ENCODE results near the gene HAAO. TPM values are rescaled to one million over a fixed set of nuclear protein-coding genes. Genes with fewer than 3 reads are reported as not detected.

The HAAO gene
- polyA plus RNA-seq, 4 donors = 23.8 to 147 (median 44.8) TPM

DNA sequence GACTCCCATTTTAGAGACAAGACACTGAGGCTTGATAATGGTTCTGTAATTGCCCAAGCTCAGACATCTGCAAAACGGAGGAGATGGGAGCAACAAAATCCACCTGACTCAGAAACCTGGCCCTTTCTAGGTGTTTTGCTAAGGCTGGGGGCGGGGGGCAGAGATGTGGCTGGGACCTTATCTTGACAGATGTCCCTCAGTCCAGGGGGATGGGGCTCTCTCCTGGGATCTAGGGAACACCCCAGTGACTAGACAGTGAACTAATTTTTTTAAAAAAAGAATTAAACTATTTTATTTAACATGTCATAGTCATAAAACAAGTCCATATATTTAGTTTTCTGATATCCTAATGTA, 32.0 kb upstream of the HAAO start:
- Histone ChIP-seq H3K36me3 (ENCODE audit: control insufficient read depth in 3 of 3, insufficient read depth in 2 of 3, low read depth in 1 of 3, low read length in 3 of 3) (no peaks in the 10 kb centered on the region), H3K4me3 (ENCODE audit: low read depth in 1 of 3, low read length in 3 of 3) (no peak overlapping the region), H3K27ac (ENCODE audit: low read depth in 1 of 3, low read length in 2 of 3) (no peak overlapping the region), H3K4me1 (ENCODE audit: control insufficient read depth in 3 of 3, insufficient read depth in 2 of 3, low read depth in 1 of 3, low read length in 2 of 3) (peaks cover 0 to 8% (median 0%) of the 10 kb centered on the region in 3 donors), H3K27me3 (ENCODE audit: control insufficient read depth in 3 of 3, insufficient read depth in 3 of 3, low read length in 3 of 3) (no peaks in the 10 kb centered on the region), H3K9me3 (ENCODE audit: control insufficient read depth in 2 of 2, insufficient read depth in 1 of 2, low read depth in 1 of 2, low read length in 1 of 2) (no peaks in the 10 kb centered on the region)
- no peak for FAIRE-seq
- no peak for DNase-seq
- WGBS, 3 donors = 76 to 90% (median 81%) methylated on average over 2 of the region's 2 CpGs

DNA sequence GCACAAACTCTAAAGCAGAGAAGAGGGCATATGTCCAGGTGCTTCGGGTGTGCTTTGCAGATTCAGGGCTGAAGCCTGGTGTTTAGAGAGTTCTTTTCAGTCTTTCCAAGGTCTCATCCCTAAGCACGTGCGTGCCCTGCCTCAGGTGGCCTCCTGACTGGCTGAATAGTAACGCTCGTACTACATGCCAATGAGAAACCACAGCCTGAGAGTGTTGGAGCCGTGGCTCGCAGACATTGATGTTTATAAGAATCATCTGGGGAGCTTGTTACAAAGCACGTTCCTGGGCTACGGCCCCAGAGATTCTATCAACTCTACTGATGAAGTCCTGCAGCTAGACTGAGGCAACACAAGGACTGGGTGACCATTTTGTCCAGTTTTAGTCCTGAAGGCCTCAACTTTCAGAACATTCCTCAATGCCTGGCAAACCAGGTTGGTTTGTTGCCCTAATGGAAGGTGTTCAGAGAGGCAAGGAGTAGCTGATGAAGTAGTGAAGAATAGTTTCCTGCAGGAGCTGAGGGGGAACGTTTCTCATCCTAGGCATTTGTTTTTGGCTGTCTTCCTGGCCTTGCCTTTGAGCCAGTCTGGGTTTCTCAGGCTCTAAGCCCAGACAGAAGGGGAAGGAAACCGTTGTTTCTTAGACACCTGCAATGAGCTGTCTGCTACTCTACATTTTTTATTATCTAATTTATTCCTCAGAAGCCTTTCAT, 31.5 kb upstream of the HAAO start:
- Histone ChIP-seq H3K4me1 (ENCODE audit: control insufficient read depth in 3 of 3, insufficient read depth in 2 of 3, low read depth in 1 of 3, low read length in 2 of 3) (peaks cover 0 to 5% (median 0%) of the 10 kb centered on the region in 3 donors), H3K9me3 (ENCODE audit: control insufficient read depth in 2 of 2, insufficient read depth in 1 of 2, low read depth in 1 of 2, low read length in 1 of 2) (no peaks in the 10 kb centered on the region), H3K27ac (ENCODE audit: low read depth in 1 of 3, low read length in 2 of 3) (no peak overlapping the region), H3K36me3 (ENCODE audit: control insufficient read depth in 3 of 3, insufficient read depth in 2 of 3, low read depth in 1 of 3, low read length in 3 of 3) (no peaks in the 10 kb centered on the region), H3K27me3 (ENCODE audit: control insufficient read depth in 3 of 3, insufficient read depth in 3 of 3, low read length in 3 of 3) (no peaks in the 10 kb centered on the region), H3K4me3 (ENCODE audit: low read depth in 1 of 3, low read length in 3 of 3) (no peak overlapping the region)
- FAIRE-seq (no peak), DNase-seq (no peak)
- WGBS, 3 donors = 65 to 75% (median 69%) methylated on average over 11 of the region's 11 CpGs

DNA sequence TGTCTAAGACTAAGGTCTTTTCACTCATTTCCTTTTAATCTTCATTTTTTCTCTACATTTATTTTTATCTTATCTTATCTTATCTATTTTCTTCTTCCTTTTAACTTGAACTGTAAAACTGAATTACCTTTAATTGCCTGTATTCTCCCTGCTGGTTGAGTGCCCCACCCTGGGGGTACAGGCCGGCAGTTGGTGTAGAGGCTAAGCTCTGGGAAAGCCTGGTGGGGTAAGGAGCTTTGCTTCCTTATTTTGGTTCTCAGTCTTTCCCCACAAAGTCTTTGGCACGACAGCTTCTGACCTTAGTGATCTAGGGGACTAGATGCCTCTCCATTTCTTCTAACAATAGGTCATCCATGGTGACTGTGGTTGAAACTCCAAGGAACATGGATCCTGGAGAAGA, 26.8 kb upstream of the HAAO start:
- FAIRE-seq (no peak), DNase-seq (no peak)
- no peaks in the 10 kb centered on the region for H3K4me1 ChIP-seq (ENCODE audit: control insufficient read depth in 3 of 3, insufficient read depth in 2 of 3, low read depth in 1 of 3, low read length in 2 of 3)
- WGBS, 3 donors = 19 to 44% (median 29%) methylated on average over 2 of the region's 2 CpGs
- H3K9me3 ChIP-seq (ENCODE audit: control insufficient read depth in 2 of 2, insufficient read depth in 1 of 2, low read depth in 1 of 2, low read length in 1 of 2) = no peaks in the 10 kb centered on the region
- H3K4me3 ChIP-seq (ENCODE audit: low read depth in 1 of 3, low read length in 3 of 3) = no peak overlapping the region
- H3K27ac ChIP-seq (ENCODE audit: low read depth in 1 of 3, low read length in 2 of 3) = no peak overlapping the region
- H3K36me3 ChIP-seq (ENCODE audit: control insufficient read depth in 3 of 3, insufficient read depth in 2 of 3, low read depth in 1 of 3, low read length in 3 of 3) = no peaks in the 10 kb centered on the region
- H3K27me3 ChIP-seq (ENCODE audit: control insufficient read depth in 3 of 3, insufficient read depth in 3 of 3, low read length in 3 of 3) = no peaks in the 10 kb centered on the region

DNA sequence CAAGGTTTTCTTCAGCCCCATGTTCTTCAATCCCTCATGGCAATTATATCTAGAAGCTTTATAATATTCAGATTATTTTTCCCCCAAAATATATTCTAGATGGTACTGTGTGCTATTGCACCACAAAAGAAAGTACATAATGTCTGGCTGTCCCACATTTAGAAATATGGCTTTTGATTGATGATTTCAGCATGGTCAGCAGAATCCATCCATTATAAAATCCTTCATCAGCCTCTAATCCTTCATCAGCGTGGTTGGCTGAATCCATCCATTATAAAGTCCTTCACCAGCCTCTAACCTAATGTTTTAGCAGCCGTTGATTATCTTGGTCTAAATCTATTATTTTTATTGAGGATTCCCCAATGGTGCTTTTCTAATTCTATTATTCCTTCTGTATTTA, 23.3 kb upstream of the HAAO start:
- 40 to 69% (median 60%) methylated on average over 2 of the region's 2 CpGs for WGBS, 3 donors
- H3K4me1 ChIP-seq (ENCODE audit: control insufficient read depth in 3 of 3, insufficient read depth in 2 of 3, low read depth in 1 of 3, low read length in 2 of 3) = peaks cover 0 to 6% (median 0%) of the 10 kb centered on the region in 3 donors
- H3K4me3 ChIP-seq (ENCODE audit: low read depth in 1 of 3, low read length in 3 of 3) = no peak overlapping the region
- no peaks in the 10 kb centered on the region for H3K27me3 ChIP-seq (ENCODE audit: control insufficient read depth in 3 of 3, insufficient read depth in 3 of 3, low read length in 3 of 3)
- no peaks in the 10 kb centered on the region for H3K36me3 ChIP-seq (ENCODE audit: control insufficient read depth in 3 of 3, insufficient read depth in 2 of 3, low read depth in 1 of 3, low read length in 3 of 3)
- no peak for DNase-seq
- no peak for FAIRE-seq
- no peaks in the 10 kb centered on the region for H3K9me3 ChIP-seq (ENCODE audit: control insufficient read depth in 2 of 2, insufficient read depth in 1 of 2, low read depth in 1 of 2, low read length in 1 of 2)
- H3K27ac ChIP-seq (ENCODE audit: low read depth in 1 of 3, low read length in 2 of 3) = no peak overlapping the region

DNA sequence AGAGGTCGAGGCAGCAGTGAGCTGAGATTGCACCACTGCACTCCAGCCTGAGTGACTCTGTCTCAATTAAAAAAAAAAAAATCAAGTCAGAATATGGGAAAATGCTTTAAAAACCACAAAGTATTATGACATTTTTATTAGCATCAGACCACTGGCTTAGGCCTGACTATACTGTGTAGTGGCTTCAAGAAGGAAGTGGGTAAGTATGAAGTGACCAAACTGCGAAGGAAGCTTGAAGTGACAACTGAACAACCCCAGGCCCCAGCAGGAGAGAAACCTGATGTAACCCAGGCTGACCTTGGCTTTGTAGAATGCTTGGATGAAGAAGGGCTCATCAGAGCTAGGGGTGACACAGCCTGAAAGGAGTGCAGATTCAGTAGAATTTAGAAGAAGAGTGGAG, 21.4 kb upstream of the HAAO start:
- no peaks in the 10 kb centered on the region for H3K27me3 ChIP-seq (ENCODE audit: control insufficient read depth in 3 of 3, insufficient read depth in 3 of 3, low read length in 3 of 3)
- no peak overlapping the region for H3K27ac ChIP-seq (ENCODE audit: low read depth in 1 of 3, low read length in 2 of 3)
- FAIRE-seq = no peak
- 83 to 95% (median 85%) methylated on average over 2 of the region's 2 CpGs for WGBS, 3 donors
- H3K36me3 ChIP-seq (ENCODE audit: control insufficient read depth in 3 of 3, insufficient read depth in 2 of 3, low read depth in 1 of 3, low read length in 3 of 3) = no peaks in the 10 kb centered on the region
- no peak for DNase-seq
- no peak overlapping the region for H3K4me3 ChIP-seq (ENCODE audit: low read depth in 1 of 3, low read length in 3 of 3)
- no peaks in the 10 kb centered on the region for H3K9me3 ChIP-seq (ENCODE audit: control insufficient read depth in 2 of 2, insufficient read depth in 1 of 2, low read depth in 1 of 2, low read length in 1 of 2)
- H3K4me1 ChIP-seq (ENCODE audit: control insufficient read depth in 3 of 3, insufficient read depth in 2 of 3, low read depth in 1 of 3, low read length in 2 of 3) = peaks cover 0 to 9% (median 0%) of the 10 kb centered on the region in 3 donors

DNA sequence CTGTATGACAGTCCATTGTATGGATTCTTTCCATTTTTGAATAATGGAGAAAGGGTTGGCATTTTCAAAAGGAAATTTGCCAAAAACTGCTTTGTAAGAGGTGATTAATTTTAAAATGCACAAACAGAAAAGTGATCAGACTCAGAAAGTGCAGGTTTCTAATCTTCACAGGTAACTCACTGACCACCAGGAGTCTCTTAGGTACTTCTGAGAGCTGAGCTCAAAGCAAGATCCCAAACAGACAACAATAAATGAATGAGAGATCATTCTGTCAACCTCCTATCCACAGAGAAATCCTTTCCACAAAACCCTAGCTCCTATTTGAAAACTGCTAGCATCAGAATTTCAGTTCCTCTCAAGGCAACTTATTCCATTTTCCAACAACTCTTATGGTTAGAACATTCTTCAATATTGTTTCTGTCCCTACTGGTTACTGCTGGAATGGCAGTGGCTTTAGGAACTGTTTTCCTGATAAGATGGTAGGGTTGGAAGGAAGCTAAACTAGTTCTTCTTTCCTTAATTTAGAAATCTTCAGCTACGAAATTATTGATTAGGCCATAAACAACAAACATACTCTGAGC, 20.6 kb upstream of the HAAO start:
- H3K4me1 ChIP-seq (ENCODE audit: control insufficient read depth in 3 of 3, insufficient read depth in 2 of 3, low read depth in 1 of 3, low read length in 2 of 3) = peaks cover 0 to 9% (median 0%) of the 10 kb centered on the region in 3 donors
- no peak overlapping the region for H3K27ac ChIP-seq (ENCODE audit: low read depth in 1 of 3, low read length in 2 of 3)
- H3K4me3 ChIP-seq (ENCODE audit: low read depth in 1 of 3, low read length in 3 of 3) = no peak overlapping the region
- 0 to 32% (median 9%) methylated on average over 1 of the region's 1 CpG for WGBS, 3 donors
- no peaks in the 10 kb centered on the region for H3K36me3 ChIP-seq (ENCODE audit: control insufficient read depth in 3 of 3, insufficient read depth in 2 of 3, low read depth in 1 of 3, low read length in 3 of 3)
- no peaks in the 10 kb centered on the region for H3K9me3 ChIP-seq (ENCODE audit: control insufficient read depth in 2 of 2, insufficient read depth in 1 of 2, low read depth in 1 of 2, low read length in 1 of 2)
- DNase-seq (peak; percentile 46 to 68), FAIRE-seq (no peak)
- no peaks in the 10 kb centered on the region for H3K27me3 ChIP-seq (ENCODE audit: control insufficient read depth in 3 of 3, insufficient read depth in 3 of 3, low read length in 3 of 3)

DNA sequence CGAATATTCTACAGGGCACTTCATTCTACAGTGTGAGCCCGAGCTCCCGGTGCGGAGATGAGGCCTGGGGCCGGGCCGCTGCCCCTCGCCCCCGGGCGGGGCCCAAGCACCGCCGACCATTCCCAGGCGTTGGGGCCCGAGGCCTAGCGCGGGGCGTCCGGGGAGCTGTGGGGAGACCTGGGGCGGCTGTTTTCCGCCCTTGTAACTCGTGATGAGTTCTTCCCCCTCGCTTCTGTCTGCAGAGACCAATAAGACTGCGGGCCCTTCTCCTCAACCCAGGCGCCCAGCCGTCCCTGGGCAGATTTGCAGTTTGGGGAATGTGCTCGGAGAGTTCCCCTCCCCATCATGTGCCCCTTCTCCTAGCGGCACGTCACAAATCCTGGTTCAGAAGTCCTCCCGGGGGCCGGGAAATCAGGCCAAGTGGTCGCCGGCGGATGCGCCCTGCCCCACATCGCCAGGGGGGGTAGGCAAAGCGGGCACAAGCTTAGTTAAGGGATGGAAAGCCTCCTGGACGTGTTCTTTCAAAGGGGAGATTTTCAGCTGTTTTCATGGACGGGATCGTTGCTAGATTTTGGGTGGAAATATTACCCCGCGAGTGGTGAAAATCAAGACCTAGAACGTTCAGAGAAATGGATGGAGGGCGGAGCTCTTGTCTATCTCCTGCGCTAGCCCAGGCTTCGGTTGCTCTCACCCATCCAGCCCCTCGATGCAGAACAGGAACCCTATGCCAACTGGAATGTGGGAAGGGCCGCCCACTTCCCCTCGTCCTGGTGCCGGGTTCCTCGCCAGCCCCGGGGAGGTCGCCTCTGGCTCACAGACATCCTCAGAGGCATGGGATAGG, 18.8 kb upstream of the HAAO start:
- WGBS, 3 donors = 2 to 26% (median 19%) methylated on average over 46 to 51 of the region's 51 CpGs
- H3K4me3 ChIP-seq (ENCODE audit: low read depth in 1 of 3, low read length in 3 of 3) = peak overlapping the region; percentile 42 to 72 (median 57)

DNA sequence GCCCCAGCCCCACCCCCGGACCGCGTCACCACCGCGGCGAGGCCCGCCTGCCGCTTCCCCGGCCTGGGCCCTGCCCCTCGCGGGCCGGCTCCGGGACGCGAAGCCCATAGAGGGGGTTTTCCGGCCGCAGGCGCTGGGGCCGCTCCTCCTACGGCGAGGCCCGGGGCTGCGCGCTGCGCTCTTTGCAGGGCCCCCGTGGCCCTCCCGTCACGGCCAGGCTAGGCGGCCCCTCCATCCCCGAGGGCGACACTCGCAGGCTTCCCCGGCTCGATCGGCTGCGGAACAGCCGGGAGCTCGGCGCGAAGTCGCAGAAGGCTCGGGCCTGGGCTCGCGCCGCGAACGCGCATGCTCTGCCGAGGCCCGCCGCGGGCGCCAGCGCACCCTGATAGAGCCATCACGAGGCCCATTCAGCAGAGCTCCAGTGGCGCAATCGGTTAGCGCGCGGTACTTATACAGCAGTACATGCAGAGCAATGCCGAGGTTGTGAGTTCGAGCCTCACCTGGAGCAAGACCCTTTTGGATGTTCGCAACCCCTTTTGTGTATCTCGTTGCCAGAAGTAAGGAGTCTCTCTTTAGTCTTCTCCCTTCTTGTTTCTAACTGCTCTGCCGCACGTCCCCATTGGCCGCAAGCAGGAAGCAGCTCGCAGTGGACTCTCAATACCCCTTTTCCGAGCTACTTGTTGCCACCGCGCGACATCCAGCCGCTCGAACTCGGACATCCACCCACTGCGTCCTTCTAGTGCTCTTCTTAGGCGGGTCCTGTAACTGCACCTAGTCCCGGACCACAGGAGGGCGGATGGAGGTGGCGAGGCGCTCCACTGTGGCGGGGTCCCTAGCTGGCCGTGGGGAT, 18.0 kb upstream of the HAAO start:
- WGBS, 3 donors = 0 to 1% (median 1%) methylated on average over 49 to 83 of the region's 83 CpGs
- Histone ChIP-seq H3K4me3 (ENCODE audit: low read depth in 1 of 3, low read length in 3 of 3) (peak overlapping the region; percentile 65 to 72 (median 69)), H3K27ac (ENCODE audit: low read depth in 1 of 3, low read length in 2 of 3) (peak overlapping the region; percentile 99 to 100 (median 99)), H3K27me3 (ENCODE audit: control insufficient read depth in 3 of 3, insufficient read depth in 3 of 3, low read length in 3 of 3) (no peaks in the 10 kb centered on the region), H3K4me1 (ENCODE audit: control insufficient read depth in 3 of 3, insufficient read depth in 2 of 3, low read depth in 1 of 3, low read length in 2 of 3) (peaks cover 0 to 9% (median 0%) of the 10 kb centered on the region in 3 donors), H3K9me3 (ENCODE audit: control insufficient read depth in 2 of 2, insufficient read depth in 1 of 2, low read depth in 1 of 2, low read length in 1 of 2) (no peaks in the 10 kb centered on the region), H3K36me3 (ENCODE audit: control insufficient read depth in 3 of 3, insufficient read depth in 2 of 3, low read depth in 1 of 3, low read length in 3 of 3) (no peaks in the 10 kb centered on the region)
- FAIRE-seq (no peak), DNase-seq (peak; percentile 91 to 98)

More for the DNA sequence above, 18.8 kb upstream of the HAAO start:
- no peak for FAIRE-seq
- H3K27me3 ChIP-seq (ENCODE audit: control insufficient read depth in 3 of 3, insufficient read depth in 3 of 3, low read length in 3 of 3) = no peaks in the 10 kb centered on the region
- no peaks in the 10 kb centered on the region for H3K9me3 ChIP-seq (ENCODE audit: control insufficient read depth in 2 of 2, insufficient read depth in 1 of 2, low read depth in 1 of 2, low read length in 1 of 2)
- DNase-seq = peak; percentile 29 to 80
- H3K27ac ChIP-seq (ENCODE audit: low read depth in 1 of 3, low read length in 2 of 3) = peak overlapping the region; percentile 99 to 100 (median 99)
- H3K36me3 ChIP-seq (ENCODE audit: control insufficient read depth in 3 of 3, insufficient read depth in 2 of 3, low read depth in 1 of 3, low read length in 3 of 3) = no peaks in the 10 kb centered on the region
- peaks cover 0 to 9% (median 0%) of the 10 kb centered on the region in 3 donors for H3K4me1 ChIP-seq (ENCODE audit: control insufficient read depth in 3 of 3, insufficient read depth in 2 of 3, low read depth in 1 of 3, low read length in 2 of 3)
